NCI-H1092 treated with DMSO at 0.1 percent for 48 hours (cell line): ENCODE measurements around the gene ACSF3.

Experiments
- DNase-seq: peaks from one replicate; lab custom pipeline; 2025; lab: John Stamatoyannopoulos, UW

ACSF3 gene

GRCh38 chr16:89093602-89094251 is at the start of gene ACSF3:
Gene ACSF3, plus strand, starts transcription at chr16:89093852. Its CDS starts 6,830 bp downstream, at chr16:89100682.
- DNase-seq = peak; percentile 19

- peak; percentile 60 for DNase-seq
Measured at GRCh38 chr16:89044418-89045180, 49.1 kb upstream of the ACSF3 start.

GRCh38 chr16:89045181-89045815 is 48.4 kb upstream of the ACSF3 start:
- no peak for DNase-seq

- no peak for DNase-seq
Measured at GRCh38 chr16:89045881-89046280, 47.8 kb upstream of the ACSF3 start.

- DNase-seq = no peak
Measured at GRCh38 chr16:89046491-89046890, 47.2 kb upstream of the ACSF3 start.

- no peak for DNase-seq
Measured at GRCh38 chr16:89047331-89048089, 46.1 kb upstream of the ACSF3 start.

GRCh38 chr16:89048090-89048725 is 45.4 kb upstream of the ACSF3 start:
- DNase-seq = no peak

GRCh38 chr16:89048871-89049422 is 44.7 kb upstream of the ACSF3 start:
- DNase-seq = no peak

GRCh38 chr16:89049484-89050118 is 44.1 kb upstream of the ACSF3 start:
- peak; percentile 80 for DNase-seq

- no peak for DNase-seq
Measured at GRCh38 chr16:89050119-89050867, 43.4 kb upstream of the ACSF3 start.

- DNase-seq = no peak
Measured at GRCh38 chr16:89050868-89051311, 42.8 kb upstream of the ACSF3 start.

- peak; percentile 59 for DNase-seq
Measured at GRCh38 chr16:89051521-89052166, 42.0 kb upstream of the ACSF3 start.

GRCh38 chr16:89052191-89052889 is 41.3 kb upstream of the ACSF3 start:
- DNase-seq = peak; percentile 44

GRCh38 chr16:89052890-89053724 is 40.5 kb upstream of the ACSF3 start:
- peak; percentile 82 for DNase-seq

GRCh38 chr16:89053725-89054029 is 40.0 kb upstream of the ACSF3 start:
- no peak for DNase-seq

- no peak for DNase-seq
Measured at GRCh38 chr16:89054261-89054661, 39.4 kb upstream of the ACSF3 start.

GRCh38 chr16:89054714-89055113 is 38.9 kb upstream of the ACSF3 start:
- no peak for DNase-seq

- DNase-seq = no peak
Measured at GRCh38 chr16:89055313-89055712, 38.3 kb upstream of the ACSF3 start.
